HTERT RPE-1 (cell line): ENCODE results near the gene TRAPPC14.

Experiments used
- in situ Hi-C: fragments of 300-500 bp; cut with MboI; formaldehyde crosslinking; loops from 4 replicates; pipeline ENCODE4 v1.14.3; 2020; ENCODE audit warnings: low sequenced_read_pairs

The TRAPPC14 gene

DNA sequence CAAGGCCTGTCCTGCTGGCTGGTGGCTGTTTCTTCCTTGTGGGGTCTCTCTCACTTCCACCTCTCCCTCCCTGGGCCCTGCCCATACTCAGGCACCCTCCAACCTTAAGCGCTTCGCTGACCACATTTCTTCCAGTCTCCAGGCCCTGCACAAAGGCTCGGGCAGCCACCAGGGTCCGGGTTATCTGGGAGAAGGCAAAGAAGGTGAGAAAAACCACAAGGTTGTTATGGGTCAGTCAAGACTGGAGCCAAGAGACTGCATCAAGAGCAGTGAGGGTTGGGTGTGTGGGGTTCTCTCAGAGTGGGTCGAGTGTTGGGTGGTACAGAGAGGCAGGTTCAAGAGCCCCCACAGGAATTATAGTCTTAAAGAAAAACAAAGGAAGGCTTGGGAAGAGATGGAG, 16.1 kb upstream of the TRAPPC14 start:
- in situ Hi-C loops = no loop called here

DNA sequence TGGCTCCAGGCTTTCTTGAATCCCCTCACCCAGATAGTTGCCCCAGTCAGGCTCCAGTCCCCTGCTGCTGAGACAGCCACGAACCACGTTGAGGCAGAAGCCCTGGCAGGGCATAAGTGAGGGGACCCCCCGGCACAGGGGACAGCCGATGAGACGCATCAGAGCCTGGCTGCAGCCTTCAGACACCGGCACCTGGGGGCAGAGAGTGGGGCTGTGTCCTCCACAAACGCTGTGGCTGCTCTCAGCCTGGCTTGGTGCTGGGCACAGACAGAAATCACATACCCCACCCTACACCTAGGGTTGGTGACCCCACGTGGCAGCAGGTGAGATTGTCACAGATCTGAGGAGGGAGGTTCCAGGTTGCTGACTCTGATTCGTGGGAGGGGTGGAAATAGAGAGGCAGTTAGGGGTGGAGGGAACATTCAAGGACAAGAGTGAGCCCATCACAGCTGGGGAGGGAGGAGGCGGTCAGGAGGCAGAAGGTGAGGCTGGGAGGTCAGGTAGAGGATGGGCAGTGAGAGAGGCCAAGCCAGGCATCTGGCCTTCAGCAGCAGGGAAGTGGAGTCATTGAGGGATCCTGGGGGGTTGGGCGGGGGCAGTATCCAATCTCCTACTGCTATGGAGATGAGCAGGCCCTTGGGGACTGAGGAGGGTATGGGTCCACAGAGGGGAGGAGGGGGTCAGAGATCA, 15.4 kb upstream of the TRAPPC14 start:
- in situ Hi-C loops = no loop called here

DNA sequence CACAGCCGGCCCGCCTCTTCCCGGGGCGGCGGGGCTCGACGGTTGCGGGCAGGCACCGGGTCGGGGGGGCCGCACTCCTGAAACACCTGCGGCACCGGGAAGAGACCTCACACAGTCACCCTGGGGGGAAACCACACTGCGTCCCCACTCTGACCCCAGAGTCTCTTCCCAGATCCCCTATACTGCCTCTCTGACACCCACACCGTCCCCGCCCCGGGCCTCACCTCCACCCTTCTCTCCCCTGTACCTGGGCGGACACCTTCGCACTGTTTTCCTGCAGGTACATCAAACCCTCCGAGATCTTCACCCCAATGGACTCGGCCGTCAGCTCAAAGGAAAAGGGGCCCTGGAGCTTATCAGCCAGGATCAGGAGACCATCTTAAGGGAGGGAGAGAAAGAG, 13.3 kb upstream of the TRAPPC14 start:
- in situ Hi-C loops = no loop called here

DNA sequence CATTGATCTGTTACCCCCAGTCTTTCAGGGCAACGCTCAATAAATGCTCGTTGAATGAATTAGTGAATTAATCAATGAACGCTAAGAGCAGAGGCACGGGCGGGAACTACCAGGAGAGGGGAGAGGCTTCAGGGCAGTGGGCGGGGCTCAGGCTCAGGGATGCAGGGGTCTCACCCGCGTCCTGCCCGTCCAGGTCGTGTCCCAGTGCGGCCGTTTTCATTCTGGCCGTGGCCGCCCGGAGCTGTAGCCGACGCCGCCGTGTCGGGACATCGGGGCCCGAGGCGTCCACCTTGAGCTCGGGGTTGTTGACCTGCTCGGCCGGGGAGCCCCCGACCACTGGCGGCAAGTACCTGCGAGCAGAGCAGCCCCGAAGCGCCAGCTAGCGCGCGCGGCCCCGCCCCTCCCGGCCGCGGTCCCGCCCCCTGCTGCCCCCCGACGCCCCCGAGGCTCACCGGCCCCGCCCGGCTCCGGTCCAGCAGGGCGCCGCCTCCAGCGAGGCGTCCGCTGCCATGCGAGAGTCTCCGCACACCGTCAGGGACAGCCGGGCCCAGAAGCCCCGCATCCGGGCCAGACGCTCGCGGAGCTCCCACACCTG, 12.7 kb upstream of the TRAPPC14 start:
- in situ Hi-C loops = no loop called here

DNA sequence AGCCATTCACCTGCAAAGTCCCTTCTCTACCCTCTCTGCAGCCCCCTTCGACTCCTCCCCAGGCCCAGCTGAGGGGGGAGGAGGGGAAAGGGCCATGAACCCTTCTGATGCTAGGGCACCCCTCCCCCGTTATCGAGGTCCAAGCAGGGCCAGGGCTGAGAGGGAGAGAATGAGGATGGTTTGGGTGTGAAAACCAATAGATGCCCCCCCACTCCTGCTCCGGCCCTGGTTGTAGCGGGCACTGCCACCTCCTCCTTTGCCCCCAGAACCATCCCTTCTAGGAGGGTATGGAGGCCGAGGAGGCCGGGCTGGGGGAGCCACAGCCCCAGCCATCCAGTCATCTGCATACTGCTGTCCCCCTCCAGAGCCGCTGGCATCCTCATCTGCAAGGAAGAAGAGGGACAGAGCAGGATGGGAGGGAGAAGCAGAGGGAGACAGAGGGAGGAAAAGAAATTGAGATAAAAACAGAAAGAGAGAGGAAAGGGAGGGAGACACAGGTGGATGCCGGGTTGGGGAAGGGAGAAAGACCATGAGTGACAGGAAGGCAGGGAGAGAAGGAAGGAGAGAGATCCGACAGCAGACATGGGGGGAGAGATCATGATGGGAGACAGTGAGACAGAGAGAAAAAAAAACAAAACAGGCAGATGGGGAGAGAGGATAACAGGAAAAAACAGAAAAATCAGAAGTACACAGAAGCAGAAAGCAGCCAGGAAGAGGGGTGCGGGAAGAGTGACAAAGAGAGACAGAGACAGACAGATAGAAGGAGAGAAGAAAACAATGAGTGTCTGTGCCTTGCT, 11.8 kb upstream of the TRAPPC14 start:
- in situ Hi-C loops = no loop called here

DNA sequence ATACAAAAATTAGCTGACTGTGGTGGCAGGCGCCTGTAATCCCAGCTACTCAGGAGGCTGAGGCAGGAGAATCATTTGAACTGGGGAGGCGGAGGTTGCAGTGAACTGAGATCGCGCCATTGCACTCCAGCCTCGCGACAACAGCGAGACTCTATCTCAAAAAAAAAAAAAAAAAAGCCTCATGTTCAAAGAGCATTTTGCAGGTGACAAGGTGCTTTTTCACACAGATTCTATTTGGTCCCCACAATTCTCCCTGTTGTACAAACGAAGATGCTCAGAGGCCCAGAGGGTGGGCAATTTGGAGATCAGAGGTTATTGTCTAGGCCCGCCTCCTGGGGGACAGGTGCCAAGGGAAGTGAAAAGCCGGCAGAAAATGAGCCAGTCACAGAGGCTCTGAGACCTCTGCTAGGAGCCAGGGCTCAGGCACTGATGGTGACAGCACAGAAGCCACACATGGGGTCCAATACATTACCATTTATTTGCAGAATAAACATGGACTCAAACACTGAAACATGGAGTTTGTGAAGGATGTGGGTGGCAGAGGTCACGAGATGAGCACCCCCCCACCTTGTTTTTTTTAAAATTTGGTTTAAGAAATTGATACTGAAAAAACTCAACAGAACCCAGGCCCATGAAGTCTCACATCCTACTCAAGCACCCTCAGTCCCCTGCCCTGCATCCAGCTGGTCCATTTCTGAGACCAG, 10.8 kb upstream of the TRAPPC14 start:
- in situ Hi-C loops = no loop called here

DNA sequence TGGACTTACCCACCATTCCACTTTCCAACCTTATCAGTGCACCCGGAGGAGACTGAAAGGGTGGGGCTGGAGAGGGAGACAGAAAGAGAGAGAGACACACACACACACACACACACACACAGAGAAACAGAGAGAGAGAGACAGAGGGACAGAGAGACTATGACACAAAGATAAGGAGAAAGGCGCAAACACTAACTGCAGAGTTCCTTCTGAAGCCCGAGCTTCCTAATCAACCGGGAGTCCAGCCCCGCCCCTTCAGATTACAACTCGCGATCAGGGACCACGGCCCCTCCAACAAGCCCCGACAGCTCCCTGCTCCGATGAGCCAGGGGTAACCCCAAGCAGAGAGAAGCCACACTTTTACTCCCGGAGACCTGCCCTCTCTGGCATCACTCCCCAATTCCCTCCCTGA, 9.4 kb upstream of the TRAPPC14 start:
- in situ Hi-C loops = no loop called here

DNA sequence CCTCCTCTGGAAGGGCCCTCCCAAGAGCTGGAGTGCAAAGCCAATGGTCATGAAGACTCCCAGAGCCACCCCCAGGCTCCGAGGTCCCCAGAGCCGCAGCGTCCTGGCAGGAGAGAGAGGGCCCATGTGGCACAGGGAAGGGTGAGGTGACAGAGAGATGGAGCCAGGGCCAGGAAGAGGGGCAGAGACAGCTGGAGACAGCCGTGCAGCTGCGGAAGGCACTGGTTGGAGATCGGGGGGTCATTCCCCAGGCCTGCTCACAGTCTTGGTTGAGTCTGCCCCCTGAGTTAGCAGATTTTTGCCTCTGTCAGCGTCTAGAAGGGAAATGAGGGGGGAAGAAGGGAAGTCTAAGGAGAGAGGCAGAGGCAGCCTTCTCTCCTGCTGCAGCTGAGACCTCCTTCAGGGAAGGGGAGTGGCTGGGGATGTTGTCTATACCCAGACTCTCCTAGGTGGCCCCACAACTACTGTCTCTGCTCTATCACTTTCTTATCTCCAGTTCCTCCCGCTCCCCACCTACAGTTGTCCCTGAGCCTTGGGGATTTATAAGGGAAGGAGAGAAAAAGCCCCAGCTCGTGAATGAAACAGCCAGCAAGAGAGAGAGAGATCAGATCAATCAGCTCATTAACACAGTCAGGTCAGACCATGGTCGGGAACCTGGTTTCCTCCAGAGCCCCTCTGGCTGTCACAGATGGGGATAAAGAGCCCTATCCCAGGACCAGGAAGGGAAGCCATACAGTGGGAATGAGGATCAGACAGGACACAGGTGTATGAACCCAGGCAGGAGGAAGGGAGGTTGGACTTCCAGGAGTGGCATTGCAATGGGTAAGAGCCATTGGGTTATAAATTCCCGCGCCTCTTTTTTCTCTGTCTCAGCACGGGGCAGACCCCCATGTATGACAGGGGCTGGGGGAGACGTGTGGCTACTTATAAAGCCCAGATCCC, 8.7 kb upstream of the TRAPPC14 start:
- in situ Hi-C loops = no loop called here

DNA sequence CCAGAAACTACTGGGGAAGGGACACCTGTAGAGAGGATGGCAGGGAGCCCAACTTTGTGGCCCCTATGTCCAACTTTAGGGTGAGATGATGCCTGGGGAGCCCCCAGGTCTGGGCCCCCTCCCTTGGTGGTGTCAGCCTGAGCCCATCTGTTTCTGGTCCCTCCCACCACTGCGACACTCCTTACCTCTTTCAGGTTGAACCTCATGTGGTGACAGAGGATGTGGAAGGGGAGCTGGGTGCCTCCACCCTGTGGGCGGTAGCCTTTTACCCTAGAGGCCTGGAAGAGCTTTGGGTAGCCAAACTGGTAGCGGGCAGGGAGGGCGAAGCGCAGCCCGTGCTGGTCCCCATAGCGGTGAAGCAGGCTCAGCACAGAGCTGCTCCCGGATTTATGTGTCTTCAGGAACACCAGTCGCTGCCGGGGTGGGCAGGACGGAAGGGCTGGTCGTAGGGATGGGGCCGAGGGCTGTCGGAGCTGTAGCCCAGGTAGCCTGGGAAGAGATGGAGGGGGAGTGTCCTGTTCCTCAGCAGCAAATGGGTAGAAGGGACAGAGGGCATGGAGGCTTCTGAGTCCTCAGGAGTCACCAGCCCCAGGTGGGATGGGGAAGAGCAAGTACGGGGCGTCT, 7.9 kb upstream of the TRAPPC14 start:
- in situ Hi-C loops = no loop called here

DNA sequence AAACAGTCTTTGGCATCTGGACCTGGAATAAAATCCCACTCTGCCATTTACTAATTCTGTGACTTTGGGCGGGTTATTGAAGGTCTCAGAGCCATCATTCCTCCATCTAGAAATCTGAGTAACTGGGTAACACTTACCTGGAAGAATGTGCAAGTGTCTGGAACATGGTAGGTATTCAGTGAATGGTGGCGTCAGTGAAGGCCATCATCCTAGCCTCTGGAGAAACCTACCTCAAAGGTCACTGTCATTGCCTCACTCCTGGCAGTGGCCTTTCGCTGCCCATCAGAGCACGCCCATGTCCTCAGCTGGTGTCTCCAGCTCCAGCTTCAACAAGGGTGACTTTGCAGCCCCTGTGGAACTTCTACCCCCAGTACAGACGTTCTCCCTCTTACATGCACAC, 5.3 kb upstream of the TRAPPC14 start:
- in situ Hi-C loops = no loop called here

DNA sequence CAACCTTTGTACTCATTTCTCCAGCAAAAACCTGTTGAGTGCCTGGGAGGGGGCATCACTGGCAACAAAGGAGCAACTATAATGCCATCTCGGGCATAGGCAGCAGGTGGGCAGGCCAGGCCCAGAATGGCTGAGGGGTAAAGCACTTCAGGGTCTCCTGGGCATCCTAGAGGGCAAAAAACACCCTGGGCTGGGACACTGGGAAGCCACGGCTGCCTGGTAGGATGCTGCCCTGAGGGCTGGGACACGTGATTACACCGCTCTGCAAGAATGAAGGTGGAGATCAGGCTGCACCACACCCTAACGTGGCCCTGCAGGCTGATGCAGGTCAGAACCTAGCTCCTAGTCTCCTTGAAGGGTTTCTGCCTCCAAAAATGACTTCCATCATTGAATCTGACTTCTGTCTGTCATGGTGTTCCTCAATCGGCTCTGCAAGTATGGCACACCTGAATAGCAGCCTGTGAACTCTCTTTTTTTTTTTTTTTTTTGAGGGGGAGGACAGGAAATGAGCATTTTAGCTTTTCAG, 4.5 kb upstream of the TRAPPC14 start:
- in situ Hi-C loops = no loop called here

DNA sequence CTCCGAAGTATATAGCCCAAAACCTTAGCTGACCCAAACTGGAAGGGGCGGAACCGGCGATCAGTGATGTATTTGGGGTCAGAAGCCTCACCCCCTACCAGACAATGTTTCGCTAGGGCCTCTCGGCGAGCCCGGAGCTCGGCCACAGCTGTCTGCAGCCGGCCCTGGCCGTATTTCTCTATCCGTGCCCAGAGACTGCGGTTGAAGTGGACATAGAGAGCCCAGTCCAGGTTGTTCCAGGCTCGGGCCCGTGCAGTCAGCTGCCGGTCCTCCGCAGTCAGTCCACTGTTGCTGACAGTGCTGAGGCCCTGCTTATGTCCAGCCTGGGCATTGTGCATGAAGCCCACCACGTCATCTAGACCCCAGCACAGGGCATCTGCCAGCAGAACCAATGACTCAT, 1.5 kb upstream of the TRAPPC14 start:
- in situ Hi-C loops = no loop called here

DNA sequence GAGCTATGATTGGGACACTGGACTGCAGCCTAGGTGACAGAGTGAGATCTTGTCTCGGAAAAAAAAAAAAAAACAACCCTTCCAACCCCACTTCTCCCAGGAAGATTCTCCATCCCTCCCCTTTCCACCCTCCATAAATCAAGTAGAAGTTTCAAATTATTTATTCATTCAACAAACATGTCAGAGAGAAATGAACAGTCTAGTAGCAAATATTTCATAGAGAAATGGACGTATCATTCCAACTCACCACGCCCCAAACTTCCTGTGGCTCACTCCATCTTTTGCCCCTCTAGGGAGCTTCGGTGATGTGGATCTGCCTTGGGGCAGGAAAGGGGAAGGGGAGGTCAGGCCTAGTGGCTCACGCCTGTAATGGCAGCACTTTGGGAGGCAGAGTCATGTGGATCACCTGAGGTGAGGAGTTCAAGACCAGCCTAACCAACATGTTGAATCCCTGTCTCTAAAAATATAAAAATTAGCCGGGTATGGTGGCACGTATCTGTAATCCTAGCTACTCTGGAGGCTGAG, 638 bp upstream of the TRAPPC14 start:
- in situ Hi-C loops = no loop called here

DNA sequence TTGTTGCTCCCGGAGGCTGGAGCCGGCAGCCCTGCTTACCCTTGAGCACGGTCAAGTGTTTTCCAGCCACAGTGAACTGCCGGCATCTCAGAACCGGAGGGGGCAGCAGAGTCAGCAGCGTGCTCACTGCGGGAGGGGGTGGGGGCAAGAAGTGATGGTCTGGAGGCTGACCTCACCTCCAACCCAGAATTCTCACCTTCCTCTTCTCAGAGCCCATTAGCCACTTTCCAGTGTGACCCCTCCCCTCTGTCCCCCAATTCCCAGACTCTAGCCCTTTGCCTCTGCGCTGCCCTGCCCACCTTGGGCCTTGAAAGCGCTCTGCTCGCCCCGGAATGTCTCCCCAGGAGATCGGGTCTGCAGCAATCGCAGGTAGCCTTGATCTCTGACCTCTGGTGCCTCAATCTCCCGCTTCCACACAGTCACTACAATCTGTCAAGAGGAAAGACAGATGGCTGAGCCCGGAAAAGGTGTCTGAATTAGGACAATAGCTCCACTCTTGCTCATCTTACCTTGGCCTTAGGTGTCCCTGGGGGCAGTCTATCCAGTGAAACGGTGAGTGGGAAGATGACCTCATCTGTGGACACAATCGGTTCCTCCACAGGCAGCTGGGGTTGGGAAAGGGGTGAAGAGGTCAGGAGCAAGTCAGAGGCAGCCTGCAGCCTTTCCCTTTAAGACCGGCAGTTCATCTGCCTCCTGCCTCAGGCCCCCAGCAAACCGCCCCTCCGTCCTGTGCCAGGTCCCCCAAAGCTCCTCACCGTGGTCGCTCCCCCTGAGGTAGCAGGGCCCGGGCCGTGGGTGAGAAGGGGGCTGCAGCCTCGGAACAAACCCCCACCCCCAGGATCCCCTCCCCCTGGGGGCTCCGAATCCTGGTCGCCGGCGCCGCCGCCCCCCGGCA, 942 bp downstream of the TRAPPC14 start:
- in situ Hi-C loops = no loop called here

DNA sequence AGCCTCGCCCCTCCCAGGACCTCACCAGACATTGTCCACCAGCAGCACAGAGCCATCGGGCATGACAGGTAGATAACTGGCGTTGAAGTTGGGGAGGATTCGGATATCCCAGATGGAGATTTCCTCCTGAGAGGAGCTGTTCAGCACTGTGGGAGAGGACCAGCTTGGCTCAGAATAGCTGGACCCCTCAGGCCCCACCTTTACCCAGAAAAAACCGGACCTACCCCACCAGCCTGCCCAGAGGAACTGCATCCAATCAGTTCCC, 1.5 kb downstream of the TRAPPC14 start:
- in situ Hi-C loops = no loop called here

DNA sequence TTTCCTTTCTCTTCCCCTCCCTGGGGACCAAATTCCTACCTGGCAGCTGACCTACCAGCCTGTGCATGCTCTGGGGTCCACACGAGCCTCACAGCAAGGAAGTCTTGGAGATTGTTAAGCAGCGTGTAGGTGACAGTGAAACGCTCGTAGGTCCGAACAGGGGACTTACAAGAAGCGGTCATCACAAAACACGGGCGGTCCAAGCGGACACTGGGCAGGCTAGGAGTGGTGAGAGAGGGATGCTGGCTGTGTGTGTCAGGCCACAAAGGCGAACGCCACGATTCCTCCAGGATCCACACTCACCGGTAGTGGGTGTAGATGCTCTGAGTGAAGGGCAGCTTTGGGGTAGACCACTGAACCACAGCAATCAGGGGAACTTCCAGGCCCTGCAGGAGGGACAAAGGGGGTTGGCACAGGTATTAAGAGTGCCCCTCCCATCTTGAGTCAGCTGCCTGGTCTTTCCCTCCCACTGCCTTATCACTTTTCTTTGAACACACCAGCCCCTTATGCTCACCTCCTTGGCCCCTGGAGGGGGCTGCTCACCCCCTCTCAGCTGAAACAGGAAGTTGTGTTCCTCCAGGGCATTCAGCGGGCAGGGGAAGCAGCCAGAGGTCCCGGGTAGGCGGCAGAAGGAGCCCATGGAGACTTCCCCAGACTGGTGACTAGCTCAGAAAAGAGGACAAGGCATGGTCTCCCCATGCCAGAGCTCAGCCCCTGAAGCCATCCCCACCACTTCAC, 2.0 kb downstream of the TRAPPC14 start:
- in situ Hi-C loops = no loop called here

DNA sequence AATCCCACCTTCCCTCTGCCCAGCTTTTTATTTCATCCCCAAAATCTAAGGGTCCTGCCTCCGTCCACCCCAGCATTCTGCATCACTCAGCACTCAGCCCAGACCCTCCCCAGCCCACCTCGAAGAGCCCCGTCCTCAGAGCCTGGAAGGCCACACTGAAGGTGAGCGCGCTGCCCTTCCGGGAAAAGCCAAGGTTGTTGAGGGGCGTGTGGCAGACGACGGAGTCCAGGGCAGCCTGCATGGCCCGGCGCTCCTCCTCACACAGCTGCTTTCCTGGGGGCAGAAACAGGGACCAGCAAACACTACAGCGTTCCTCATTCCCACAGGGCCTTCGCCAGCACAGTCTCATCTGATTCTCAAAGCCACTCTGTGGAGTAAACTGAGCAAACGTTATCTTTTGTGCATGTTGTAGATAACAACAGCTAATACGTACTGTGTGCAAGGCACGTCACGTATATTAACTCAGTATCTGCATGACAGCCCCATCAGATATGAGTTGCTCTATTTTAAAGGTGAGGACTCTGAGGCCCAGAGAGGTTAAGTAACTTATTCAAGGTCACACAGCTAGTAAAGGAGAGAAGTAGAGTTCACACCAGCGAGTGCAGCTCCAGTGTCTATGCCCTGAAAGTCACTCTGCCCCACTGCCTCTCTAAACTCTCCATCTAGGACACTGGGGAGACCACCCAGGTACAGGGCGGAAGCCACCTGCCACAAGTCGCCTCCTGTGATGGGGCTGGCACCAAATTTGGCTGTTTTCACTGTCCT, 2.8 kb downstream of the TRAPPC14 start:
- in situ Hi-C loops = no loop called here
